Measurements from ENCODE around the gene OBSCN.

Gene OBSCN

GRCh38 chr1:228190182-228190581 lies 17.7 kb upstream of the OBSCN start:
- DNase-seq (ENCODE audit: low spot score) = no peak

- DNase-seq (ENCODE audit: low spot score) = no peak
Measured at GRCh38 chr1:228190778-228191177, 17.1 kb upstream of the OBSCN start.

DNA sequence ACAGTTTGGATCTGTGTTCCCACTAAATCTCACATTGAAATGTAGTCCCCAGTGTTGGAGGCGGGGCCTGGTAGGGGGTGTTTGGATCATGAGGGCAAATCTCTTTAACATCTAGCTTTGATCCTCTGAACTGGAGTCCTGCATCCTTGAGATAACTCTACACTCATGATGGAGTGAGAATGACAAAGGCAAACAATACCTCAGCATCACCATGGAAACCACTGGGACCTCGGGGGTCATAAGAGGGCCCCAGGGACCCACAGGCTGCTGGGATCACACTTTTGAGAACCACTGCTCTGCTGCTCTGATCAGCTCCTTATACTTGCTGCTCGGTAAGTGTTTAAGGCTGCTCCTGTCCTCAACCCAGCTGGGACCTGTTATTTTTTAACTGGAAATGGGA lies 13.4 kb upstream of the OBSCN start:
- DNase-seq (ENCODE audit: low spot score) = no peak

GRCh38 chr1:228194921-228195812 lies 12.7 kb upstream of the OBSCN start:
- no peak for DNase-seq (ENCODE audit: low spot score)

DNA sequence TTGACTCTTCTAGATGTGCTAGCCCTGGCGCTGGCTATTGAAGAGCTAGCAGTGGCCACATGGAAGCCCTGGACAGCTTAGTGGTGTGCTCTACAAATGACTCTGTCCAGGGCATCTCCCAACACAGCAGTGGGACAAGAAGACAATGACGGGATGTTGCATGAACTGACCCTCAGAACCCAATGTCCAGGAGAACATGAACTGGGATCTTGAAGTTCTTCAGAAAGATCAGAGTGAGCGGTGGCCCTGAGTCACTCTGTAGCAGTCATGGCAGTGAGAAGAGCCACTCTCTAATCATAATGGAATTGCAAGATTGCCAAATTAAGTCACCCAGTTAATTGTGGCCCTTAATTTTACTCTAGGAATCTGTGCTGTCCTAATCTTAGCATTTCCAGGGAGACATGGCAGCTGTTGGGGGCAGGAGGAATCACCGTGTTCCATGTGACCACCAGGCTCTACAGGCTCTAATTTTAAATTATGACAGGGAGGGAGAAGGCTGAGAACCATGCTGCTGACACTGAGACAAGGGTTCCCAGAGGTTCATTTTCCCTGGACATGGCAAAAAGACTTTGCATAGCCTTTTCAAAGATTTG lies 10.2 kb upstream of the OBSCN start:
- DNase-seq (ENCODE audit: low spot score) = no peak

DNA sequence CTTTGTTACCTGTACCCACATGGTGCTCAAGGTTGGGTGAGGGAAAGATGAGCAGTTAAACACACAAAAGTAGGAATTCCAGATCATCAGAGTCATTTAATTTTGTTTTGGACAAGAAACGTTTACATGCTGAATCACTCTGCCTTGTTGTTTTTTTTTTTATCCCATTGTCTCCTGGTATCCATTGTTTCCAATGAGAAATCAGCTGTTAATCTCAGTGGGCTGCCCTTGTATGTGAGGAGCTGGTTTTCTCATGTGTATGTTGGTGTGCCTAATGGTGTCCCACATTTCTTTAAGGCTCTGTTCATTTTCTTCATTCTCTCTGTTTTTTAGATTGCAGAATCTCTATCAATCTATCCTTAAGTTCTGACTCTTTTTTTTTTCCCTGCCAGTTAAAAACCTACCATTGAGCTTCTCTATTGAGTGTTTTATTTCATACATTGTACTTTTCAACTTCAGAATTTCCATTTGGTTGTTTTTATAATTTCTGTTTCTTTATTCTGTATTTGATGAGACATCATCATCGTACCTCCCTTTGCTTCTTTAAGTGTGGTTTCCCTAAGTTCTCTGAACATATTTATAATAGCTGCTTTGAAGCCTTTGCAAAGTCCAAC lies 8.8 kb upstream of the OBSCN start:
- no peak for DNase-seq (ENCODE audit: low spot score)

DNA sequence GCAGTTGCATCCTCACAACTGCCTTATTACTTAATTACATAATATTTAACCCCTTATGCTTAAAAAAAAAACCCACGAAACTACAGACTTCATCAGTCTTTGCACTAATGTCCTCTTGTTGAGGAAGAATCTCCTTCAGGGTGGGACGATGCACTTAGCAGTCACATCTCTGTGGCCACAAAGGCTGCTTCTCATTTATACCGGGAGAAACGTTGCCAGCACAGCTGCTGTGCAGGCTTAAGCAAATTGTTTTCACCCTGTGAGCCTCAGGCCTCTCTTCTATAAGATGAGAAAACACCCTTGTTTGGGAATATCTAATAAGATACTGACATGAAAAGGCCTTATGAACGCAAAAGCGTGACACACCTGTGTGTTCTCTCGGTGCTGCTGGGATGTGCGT lies 2.9 kb upstream of the OBSCN start:
- no peak for DNase-seq (ENCODE audit: low spot score)

GRCh38 chr1:228205526-228206436 lies 2.1 kb upstream of the OBSCN start:
- no peak for DNase-seq (ENCODE audit: low spot score)

- DNase-seq (ENCODE audit: low spot score) = no peak
Measured at GRCh38 chr1:228206582-228207351, 1.1 kb upstream of the OBSCN start.

GRCh38 chr1:228207381-228207810 lies 448 bp upstream of the OBSCN start:
- no peak for DNase-seq (ENCODE audit: low spot score)

DNA sequence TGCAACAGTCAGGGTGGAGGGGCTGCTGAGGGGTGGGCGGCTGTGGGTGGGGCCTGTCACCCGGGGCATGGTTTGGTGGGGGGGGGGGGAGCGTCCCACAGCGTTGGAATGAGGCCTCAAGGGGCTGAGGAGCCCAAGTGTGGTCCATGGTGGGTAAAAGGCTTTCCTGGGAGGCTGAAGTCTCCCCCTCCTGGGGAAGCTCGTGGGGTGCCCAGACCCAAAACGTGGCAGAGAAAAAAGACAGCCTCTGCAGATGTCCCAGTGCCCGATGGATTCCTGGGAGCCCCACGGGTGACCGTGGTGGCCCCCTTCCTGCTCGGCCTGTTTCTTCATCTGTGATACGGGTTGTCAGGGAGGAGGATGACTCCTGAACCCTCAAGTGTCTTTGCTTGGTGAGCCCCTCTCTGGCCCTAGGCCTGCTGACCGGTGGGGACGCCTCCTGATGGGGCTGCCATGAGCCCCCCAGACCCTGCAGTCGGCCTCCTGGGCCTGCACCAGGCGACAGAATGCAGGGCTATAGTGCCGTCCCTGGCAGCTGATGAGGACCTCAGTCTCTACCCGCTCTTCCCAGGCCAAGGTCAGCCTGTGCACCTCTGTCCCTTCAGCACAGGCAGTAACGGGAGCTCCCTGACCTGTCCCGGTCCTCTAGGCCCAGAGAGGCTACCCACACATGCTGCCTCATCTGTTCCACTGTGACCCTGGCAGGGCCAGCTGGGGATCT lies 1.1 kb downstream of the OBSCN start:
- no peak for DNase-seq (ENCODE audit: low spot score)

DNA sequence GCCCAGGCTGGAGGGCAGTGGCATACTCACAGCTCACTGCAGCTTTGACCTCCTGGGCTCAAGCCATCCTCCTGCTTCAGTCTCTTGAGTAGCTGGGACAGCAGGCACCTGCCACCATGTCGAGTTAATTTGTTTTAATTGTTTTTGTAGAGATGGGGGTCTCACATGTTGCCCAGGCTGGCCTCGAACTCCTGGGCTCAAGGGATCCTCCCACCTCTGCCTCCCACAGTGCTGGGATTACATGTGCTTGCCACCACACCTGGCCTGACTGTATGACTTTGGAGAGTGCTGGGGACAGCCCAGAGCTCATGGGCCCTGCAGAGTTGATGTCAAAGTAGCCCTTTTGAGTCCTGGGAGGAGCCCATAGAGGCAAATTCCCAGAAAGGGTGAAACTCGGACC lies 1.8 kb downstream of the OBSCN start:
- DNase-seq (ENCODE audit: low spot score) = no peak

GRCh38 chr1:228210076-228210651 lies 2.3 kb downstream of the OBSCN start:
- DNase-seq (ENCODE audit: low spot score) = no peak

GRCh38 chr1:228210712-228211530 lies 3.1 kb downstream of the OBSCN start:
- DNase-seq (ENCODE audit: low spot score) = no peak

- no peak for DNase-seq (ENCODE audit: low spot score)
Measured at GRCh38 chr1:228211531-228212414, 3.9 kb downstream of the OBSCN start.

DNA sequence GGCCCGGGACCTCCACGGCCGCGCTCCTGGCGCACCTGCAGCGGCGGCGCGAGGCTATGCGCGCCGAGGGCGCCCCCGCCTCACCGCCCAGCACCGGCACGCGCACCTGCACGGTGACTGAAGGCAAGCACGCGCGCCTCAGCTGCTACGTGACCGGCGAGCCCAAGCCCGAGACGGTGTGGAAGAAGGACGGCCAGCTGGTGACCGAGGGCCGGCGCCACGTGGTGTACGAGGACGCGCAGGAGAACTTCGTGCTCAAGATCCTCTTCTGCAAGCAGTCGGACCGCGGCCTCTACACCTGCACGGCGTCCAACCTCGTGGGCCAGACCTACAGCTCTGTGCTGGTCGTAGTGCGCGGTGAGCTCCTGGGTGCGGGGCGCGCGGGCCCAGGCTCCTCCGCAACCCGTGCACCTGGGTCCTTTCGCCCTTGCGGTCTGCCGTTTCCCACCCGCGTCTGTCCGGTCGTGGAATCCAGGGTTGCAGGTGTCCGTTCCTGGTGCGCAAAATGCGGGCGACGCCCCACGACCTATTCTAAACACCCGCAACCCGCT lies 4.6 kb downstream of the OBSCN start:
- DNase-seq (ENCODE audit: low spot score) = no peak

DNA sequence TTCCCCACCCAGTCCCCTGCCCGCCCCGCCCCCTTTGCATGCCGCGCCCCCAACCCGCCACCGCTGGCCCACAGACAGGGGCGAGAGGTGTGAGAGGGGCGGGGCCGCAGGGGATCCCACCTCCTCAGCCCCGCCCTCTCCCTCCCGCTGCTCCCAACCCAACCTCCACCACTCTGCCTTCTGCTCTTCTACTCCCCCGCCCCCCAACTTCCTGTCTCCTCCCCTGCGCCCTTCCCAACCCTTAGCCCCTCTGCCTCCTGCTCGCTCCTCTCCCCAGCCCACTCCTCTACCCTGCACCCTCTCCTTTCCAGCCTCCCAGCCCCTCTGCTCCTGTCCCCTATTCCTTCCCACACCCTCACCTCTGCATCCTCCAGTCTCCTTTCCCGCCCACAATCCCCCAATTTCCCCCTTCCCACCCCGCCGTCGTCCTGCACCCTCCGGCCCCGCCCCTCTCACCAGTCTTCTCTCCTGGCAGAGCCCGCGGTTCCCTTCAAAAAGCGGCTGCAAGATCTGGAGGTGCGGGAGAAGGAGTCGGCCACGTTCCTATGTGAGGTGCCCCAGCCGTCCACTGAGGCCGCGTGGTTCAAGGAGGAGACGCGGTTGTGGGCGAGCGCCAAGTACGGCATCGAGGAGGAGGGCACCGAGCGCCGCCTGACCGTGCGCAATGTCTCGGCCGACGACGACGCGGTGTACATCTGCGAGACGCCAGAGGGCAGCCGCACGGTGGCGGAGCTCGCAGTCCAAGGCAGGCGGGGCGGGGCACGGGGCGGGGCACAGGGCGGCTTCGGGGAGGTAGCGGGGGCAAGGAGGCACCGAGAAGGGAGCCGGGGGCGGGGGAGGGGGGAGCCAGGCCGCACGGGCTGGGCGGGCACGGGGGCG lies 5.4 kb downstream of the OBSCN start:
- peak; percentile 87 for DNase-seq (ENCODE audit: low spot score)
